ENCODE measurements around the gene MYO1F.
"Not testable (repeated sequence)": the region's sequence is repeated elsewhere in the genome, so short reads cannot be mapped to it uniquely, and the experiment has no call there.

DNA sequence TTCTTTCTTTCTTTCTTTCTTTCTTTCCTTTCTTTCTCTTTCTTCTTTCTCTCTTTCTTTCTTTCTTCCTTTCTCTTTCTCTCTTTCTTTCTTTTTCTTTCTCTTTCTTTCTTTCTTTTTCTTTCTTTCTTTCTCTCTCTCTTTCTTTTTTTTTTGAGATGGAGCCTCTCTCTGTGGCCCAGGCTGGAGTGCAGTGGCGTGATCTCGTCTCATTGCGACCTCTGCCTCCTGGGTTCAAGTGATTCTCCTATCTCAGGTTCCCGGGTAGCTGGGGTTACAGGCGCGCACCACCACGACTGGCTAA lies 2.7 kb downstream of the MYO1F start:
- TF ChIP-seq, protein P1, sequence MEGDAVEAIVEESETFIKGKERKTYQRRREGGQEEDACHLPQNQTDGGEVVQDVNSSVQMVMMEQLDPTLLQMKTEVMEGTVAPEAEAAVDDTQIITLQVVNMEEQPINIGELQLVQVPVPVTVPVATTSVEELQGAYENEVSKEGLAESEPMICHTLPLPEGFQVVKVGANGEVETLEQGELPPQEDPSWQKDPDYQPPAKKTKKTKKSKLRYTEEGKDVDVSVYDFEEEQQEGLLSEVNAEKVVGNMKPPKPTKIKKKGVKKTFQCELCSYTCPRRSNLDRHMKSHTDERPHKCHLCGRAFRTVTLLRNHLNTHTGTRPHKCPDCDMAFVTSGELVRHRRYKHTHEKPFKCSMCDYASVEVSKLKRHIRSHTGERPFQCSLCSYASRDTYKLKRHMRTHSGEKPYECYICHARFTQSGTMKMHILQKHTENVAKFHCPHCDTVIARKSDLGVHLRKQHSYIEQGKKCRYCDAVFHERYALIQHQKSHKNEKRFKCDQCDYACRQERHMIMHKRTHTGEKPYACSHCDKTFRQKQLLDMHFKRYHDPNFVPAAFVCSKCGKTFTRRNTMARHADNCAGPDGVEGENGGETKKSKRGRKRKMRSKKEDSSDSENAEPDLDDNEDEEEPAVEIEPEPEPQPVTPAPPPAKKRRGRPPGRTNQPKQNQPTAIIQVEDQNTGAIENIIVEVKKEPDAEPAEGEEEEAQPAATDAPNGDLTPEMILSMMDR (IDR thresholded peaks at IDR 0.05), result not testable (repeated sequence)
- TF ChIP-seq RAD21 (conservative IDR thresholded peaks at IDR 0.05 in 1 of 2, IDR thresholded peaks at IDR 0.05 in 1 of 2); RFX5 (IDR thresholded peaks at IDR 0.05); CHD2 (IDR thresholded peaks at IDR 0.05; ENCODE audit: low read length, partially characterized antibody); EHF (CRISPR knock-in tag; IDR thresholded peaks at IDR 0.05); POLR2A (IDR thresholded peaks at IDR 0.05; ENCODE audit: low read length); JUN (IDR thresholded peaks at IDR 0.05); POLR2AphosphoS2 (conservative IDR thresholded peaks at IDR 0.05; ENCODE audit: low read length); TFCP2L1 (CRISPR knock-in tag; IDR thresholded peaks at IDR 0.05): not testable (repeated sequence)
- TF ChIP-seq, protein P2, sequence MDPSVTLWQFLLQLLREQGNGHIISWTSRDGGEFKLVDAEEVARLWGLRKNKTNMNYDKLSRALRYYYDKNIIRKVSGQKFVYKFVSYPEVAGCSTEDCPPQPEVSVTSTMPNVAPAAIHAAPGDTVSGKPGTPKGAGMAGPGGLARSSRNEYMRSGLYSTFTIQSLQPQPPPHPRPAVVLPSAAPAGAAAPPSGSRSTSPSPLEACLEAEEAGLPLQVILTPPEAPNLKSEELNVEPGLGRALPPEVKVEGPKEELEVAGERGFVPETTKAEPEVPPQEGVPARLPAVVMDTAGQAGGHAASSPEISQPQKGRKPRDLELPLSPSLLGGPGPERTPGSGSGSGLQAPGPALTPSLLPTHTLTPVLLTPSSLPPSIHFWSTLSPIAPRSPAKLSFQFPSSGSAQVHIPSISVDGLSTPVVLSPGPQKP (IDR thresholded peaks at IDR 0.05; ENCODE audit: low read depth, low read length), result not testable (repeated sequence)

Measured in A549 (cell line).